DND-41 (cell line): ENCODE measurements around the gene MAP4K5.
A peak's percentile ranks its signal among the peaks of the same experiment; 100 is the strongest.

Experiments used
- ATAC-seq: fragments of 200-7000 bp; cut with Tn5 transposase; 3 replicates; pipeline ENCODE4 v1.9.1; 2021; ENCODE audit warnings: low read depth; ENCODE audit not compliant: insufficient read depth
- DNase-seq: peaks from one replicate; pipeline ENCODE4 v3.0.0-alpha.2; 2020
- H2AFZ ChIP-seq: 2 replicates; pipeline ENCODE4 v1.6.0; 2012; ENCODE audit warnings: low read depth, low read length
- H3K27ac ChIP-seq: 2 replicates; pipeline ENCODE4 v1.5.1; 2012; ENCODE audit warnings: low read length, inconsistent platforms
- H3K27me3 ChIP-seq: fragments of 200-600 bp; sonication (generic); 2 replicates; pipeline ENCODE4 v1.6.0; 2012; ENCODE audit warnings: low read length, mild to moderate bottlenecking, inconsistent platforms; ENCODE audit not compliant: insufficient read depth, poor library complexity
- H3K36me3 ChIP-seq: 2 replicates; pipeline ENCODE4 v1.5.1; 2012; ENCODE audit warnings: low read length, inconsistent platforms; ENCODE audit not compliant: insufficient read depth
- H3K4me1 ChIP-seq: 2 replicates; pipeline ENCODE4 v1.5.1; 2012; ENCODE audit warnings: mild to moderate bottlenecking, low read length; ENCODE audit not compliant: insufficient read depth
- H3K4me2 ChIP-seq: 2 replicates; pipeline ENCODE4 v1.6.0; 2012; ENCODE audit warnings: mild to moderate bottlenecking, moderate library complexity, low read length, inconsistent platforms; ENCODE audit not compliant: insufficient read depth
- H3K4me3 ChIP-seq, 2 experiments: fragments of 200-600 bp in 1 of 2; shearing (Covaris generic) in 1 of 2; 2 replicates each; pipeline ENCODE4 v1.5.1; 2012 to 2016; ENCODE audit warnings: inconsistent platforms in 2 of 2, low read length in 2 of 2, mild to moderate bottlenecking in 2 of 2, low read depth in 1 of 2, moderate library complexity in 1 of 2
- H3K79me2 ChIP-seq: 2 replicates; pipeline ENCODE4 v1.6.0; 2012; ENCODE audit warnings: low read length, inconsistent platforms; ENCODE audit not compliant: insufficient read depth
- H3K9ac ChIP-seq: 2 replicates; pipeline ENCODE4 v1.6.0; 2012; ENCODE audit warnings: low read depth, mild to moderate bottlenecking, inconsistent platforms, low read length, moderate library complexity
- H3K9me3 ChIP-seq: 2 replicates; pipeline ENCODE4 v1.5.1; 2012; ENCODE audit warnings: low read length, moderate library complexity, mild to moderate bottlenecking, inconsistent platforms; ENCODE audit not compliant: insufficient read depth, severe bottlenecking
- H4K20me1 ChIP-seq: 2 replicates; pipeline ENCODE4 v1.6.0; 2012; ENCODE audit warnings: low read length; ENCODE audit not compliant: insufficient read depth
- CTCF ChIP-seq: IDR thresholded peaks from 2 replicates; pipeline ENCODE4 v1.5.1; 2012; ENCODE audit warnings: borderline replicate concordance, low read length, moderate library complexity, mild to moderate bottlenecking; ENCODE audit not compliant: poor library complexity, severe bottlenecking; ENCODE audit errors: extremely low read depth
- EZH2 ChIP-seq: IDR thresholded peaks from 3 replicates; pipeline ENCODE4 v1.6.1; 2012; ENCODE audit warnings: borderline replicate concordance, low read depth, mild to moderate bottlenecking, moderate library complexity, low read length, inconsistent platforms; ENCODE audit not compliant: severe bottlenecking

The MAP4K5 gene

GRCh38 chr14:50550294-50550693 is 17.9 kb upstream of the MAP4K5 start:
- no peaks in the 10 kb centered on the region for H3K79me2 ChIP-seq
- H3K27ac ChIP-seq = no peak overlapping the region
- ATAC-seq = no peak

GRCh38 chr14:50545618-50546017 is 13.2 kb upstream of the MAP4K5 start:
- Histone ChIP-seq H2AFZ (no peak overlapping the region), H3K27me3 (no peaks in the 10 kb centered on the region), H3K4me3 (no peak overlapping the region), H3K9ac (no peak overlapping the region), H3K79me2 (no peaks in the 10 kb centered on the region), H3K27ac (no peak overlapping the region), H4K20me1 (no peaks in the 10 kb centered on the region), H3K4me1 (peaks cover 7% of the 10 kb centered on the region), H3K36me3 (no peaks in the 10 kb centered on the region), H3K4me2 (no peak overlapping the region), H3K9me3 (no peaks in the 10 kb centered on the region)
- no peak for ATAC-seq
- TF ChIP-seq CTCF (no peak), EZH2 (no peak)
- DNase-seq = no peak

More at GRCh38 chr14:50550294-50550693, 17.9 kb upstream of the MAP4K5 start:
- DNase-seq = no peak
- no peaks in the 10 kb centered on the region for H3K36me3 ChIP-seq
- no peaks in the 10 kb centered on the region for H3K9me3 ChIP-seq
- no peak overlapping the region for H3K4me2 ChIP-seq
- H4K20me1 ChIP-seq = no peaks in the 10 kb centered on the region
- no peak overlapping the region for H3K4me3 ChIP-seq
- no peak overlapping the region for H3K9ac ChIP-seq
- no peak overlapping the region for H2AFZ ChIP-seq
- H3K4me1 ChIP-seq = peaks cover 13% of the 10 kb centered on the region
- H3K27me3 ChIP-seq = no peaks in the 10 kb centered on the region
- TF ChIP-seq EZH2 = no peak
- TF ChIP-seq CTCF = no peak

- no peak overlapping the region for H3K4me2 ChIP-seq
- H4K20me1 ChIP-seq = no peaks in the 10 kb centered on the region
- H3K79me2 ChIP-seq = no peaks in the 10 kb centered on the region
- H3K36me3 ChIP-seq = no peaks in the 10 kb centered on the region
- no peak overlapping the region for H2AFZ ChIP-seq
- H3K9ac ChIP-seq = no peak overlapping the region
- H3K27me3 ChIP-seq = no peaks in the 10 kb centered on the region
- H3K4me3 ChIP-seq = no peak overlapping the region
- no peaks in the 10 kb centered on the region for H3K9me3 ChIP-seq
- ATAC-seq = no peak
- peaks cover 7% of the 10 kb centered on the region for H3K4me1 ChIP-seq
- TF ChIP-seq CTCF (no peak), EZH2 (no peak)
- no peak overlapping the region for H3K27ac ChIP-seq
- no peak for DNase-seq
Measured at GRCh38 chr14:50544911-50545310, 12.5 kb upstream of the MAP4K5 start.

GRCh38 chr14:50542941-50543418 is 10.6 kb upstream of the MAP4K5 start:
- Histone ChIP-seq H3K27ac (no peak overlapping the region), H3K4me1 (peaks cover 7% of the 10 kb centered on the region), H3K9ac (no peak overlapping the region), H4K20me1 (no peaks in the 10 kb centered on the region), H3K9me3 (no peaks in the 10 kb centered on the region), H3K4me2 (no peak overlapping the region), H3K36me3 (no peaks in the 10 kb centered on the region), H3K79me2 (no peaks in the 10 kb centered on the region), H2AFZ (no peak overlapping the region), H3K27me3 (no peaks in the 10 kb centered on the region), H3K4me3 (no peak overlapping the region)
- DNase-seq = peak; percentile 50
- TF ChIP-seq EZH2 (no peak), CTCF (peak; percentile 75)
- peak; percentile 92 for ATAC-seq
